MM.1S (cell line): ENCODE results near the gene LMCD1.

Experiments
- CTCF ChIP-seq: fragments of 300-600 bp; sonication (generic); IDR thresholded peaks from 2 replicates; pipeline ENCODE4 v1.5.1; 2016; ENCODE audit warnings: antibody characterized with exemption, low read length, mixed read lengths
- EZH2 ChIP-seq: fragments of 300-600 bp; sonication (generic); optimal IDR thresholded peaks from 2 replicates; pipeline ENCODE3; 2017; ENCODE audit warnings: low read depth, mild to moderate bottlenecking, antibody characterized with exemption, low read length, mixed read lengths

GRCh38 chr3:8584661-8585060 lies 83.0 kb downstream of the LMCD1 start:
- TF ChIP-seq EZH2: no peak
- no peak for TF ChIP-seq CTCF
